K562 (cell line): Measurements from ENCODE around the gene KHSRP. TPM values are rescaled to one million over a fixed set of nuclear protein-coding genes. Genes with fewer than 3 reads are reported as not detected.

Experiments used
- BACH1 ChIP-seq: fragments of 200-800 bp; sonication (Bioruptor generic); IDR thresholded peaks from 2 replicates; pipeline ENCODE4 v1.6.1; 2016; ENCODE audit warnings: missing genetic modification characterization, missing compliant biosample characterization
- DPF2 ChIP-seq: fragments of 450-650 bp; IDR thresholded peaks from 2 replicates; pipeline ENCODE4 v1.6.1; 2016
- MBD1 ChIP-seq: fragments of 250-450 bp; sonication (Bioruptor Pico); IDR thresholded peaks from 2 replicates; pipeline ENCODE4 v1.8.0; 2022; ENCODE audit warnings: inconsistent platforms
- MITF ChIP-seq: IDR thresholded peaks from 2 replicates; pipeline ENCODE4 v1.6.1; 2014; ENCODE audit warnings: antibody characterized with exemption
- MLX ChIP-seq, 2 experiments: fragments of 450-650 bp in 1 of 2; sonication (generic) in 1 of 2; formaldehyde crosslinking; conservative IDR thresholded peaks; 2 replicates each; pipeline versions ENCODE4 v1.4.0 to v1.8.1; 2020 to 2022; ENCODE audit warnings: mild to moderate bottlenecking in 1 of 2, missing genetic modification reagents in 1 of 2
- NONO ChIP-seq, 2 experiments: fragments of 200-400 bp in 1 of 2; fragments of 450-650 bp in 1 of 2; formaldehyde crosslinking in 1 of 2; IDR thresholded peaks; 2 replicates each; pipeline ENCODE4 v1.6.1; 2017; ENCODE audit warnings: low read depth in 2 of 2, mild to moderate bottlenecking in 2 of 2, moderate library complexity in 2 of 2, low read length in 1 of 2
- NR3C1 ChIP-seq: sonication (generic); formaldehyde crosslinking; IDR thresholded peaks from 2 replicates; pipeline ENCODE4 v1.8.1; 2022; ENCODE audit warnings: missing genetic modification reagents
- PATZ1 ChIP-seq: fragments of 250-450 bp; sonication (Bioruptor Pico); IDR thresholded peaks from 2 replicates; pipeline ENCODE4 v1.5.0; 2020; ENCODE audit warnings: mild to moderate bottlenecking, borderline replicate concordance
- POLR3A ChIP-seq: IDR thresholded peaks from 2 replicates; pipeline ENCODE4 v1.6.1; 2011; ENCODE audit warnings: borderline replicate concordance, mild to moderate bottlenecking, moderate library complexity; ENCODE audit not compliant: insufficient read length, insufficient read depth; ENCODE audit errors: extremely low read depth
- PURB ChIP-seq: sonication (generic); formaldehyde crosslinking; IDR thresholded peaks from 2 replicates; pipeline ENCODE4 v1.9.0; 2021; ENCODE audit warnings: low read depth, mild to moderate bottlenecking, missing genetic modification reagents
- RNF219 ChIP-seq: fragments of 250-450 bp; sonication (Bioruptor Pico); IDR thresholded peaks from 2 replicates; pipeline ENCODE4 v1.5.0; 2022; ENCODE audit warnings: mild to moderate bottlenecking
- SMAD3 ChIP-seq: fragments of 450-650 bp; formaldehyde crosslinking; conservative IDR thresholded peaks from 2 replicates; pipeline ENCODE4 v1.4.0; 2020; ENCODE audit warnings: mild to moderate bottlenecking
- SMAD4 ChIP-seq: fragments of 250-450 bp; sonication (Bioruptor Pico); conservative IDR thresholded peaks from 2 replicates; pipeline ENCODE4 v1.8.0; 2021; ENCODE audit warnings: inconsistent platforms, mild to moderate bottlenecking, moderate library complexity
- SMC3 ChIP-seq: conservative IDR thresholded peaks from 2 replicates; pipeline ENCODE4 v1.6.1; 2011; ENCODE audit warnings: low read depth, low read length, improper control_type of control experiment; ENCODE audit not compliant: insufficient read depth
- ZBTB2 ChIP-seq: fragments of 450-650 bp; IDR thresholded peaks from 2 replicates; pipeline ENCODE4 v1.6.1; 2016; ENCODE audit warnings: antibody characterized with exemption
- ZNF316 ChIP-seq: fragments of 450-650 bp; IDR thresholded peaks from 2 replicates; pipeline ENCODE4 v1.6.1; 2016
- ZNF780A ChIP-seq: fragments of 250-450 bp; sonication (Bioruptor Pico); IDR thresholded peaks from 2 replicates; pipeline ENCODE4 v1.5.0; 2021; ENCODE audit warnings: mild to moderate bottlenecking
- polyA plus RNA-seq, 8 experiments: library from polyadenylated mRNA; depleted of rRNA in 4 of 8; stranded (reverse) in 5 of 8; unstranded in 3 of 8; fragments of >200 nt; fragmentation: Nextera tagmentation in 2 of 8; fragmentation: Illumina TruSeq in 1 of 8; extraction: Ambion mirVana in 2 of 8; extraction: Trizol in 1 of 8; gene quantifications; 2 replicates each; pipeline versions ENCODE4 v1.2.1 to v1.2.3, GENCODE V29; 2011 to 2014; ENCODE audit warnings: inconsistent platforms in 1 of 8, missing spikeins in 1 of 8
- total RNA-seq, 7 experiments: library from RNA; depleted of rRNA in 6 of 7; stranded (reverse); fragments of >200 nt in 6 of 7; fragmentation: Illumina TruSeq in 2 of 7; extraction: Trizol in 2 of 7; gene quantifications; 2 replicates each; pipeline versions ENCODE4 v1.2.1 to v1.2.3, GENCODE V29; 2011 to 2021; ENCODE audit warnings: low replicate concordance in 1 of 7

Gene KHSRP
- total and polyA plus RNA-seq, 9 of the 15 experiments (the other 6 are each of a cell fraction or from before 2014, with no cell fraction given) = 4.2 to 564 (median 139) TPM

GRCh38 chr19:6424939-6425731, 524 bp upstream of the KHSRP start (continued):
- TF ChIP-seq BACH1 = 0 out of 2 replicates have a peak, but pooled peaks have one; percentile 56
- TF ChIP-seq SMAD4 (CRISPR knock-in tag) = peak; percentile 97
- TF ChIP-seq POLR3A = no peak
- TF ChIP-seq RNF219 (CRISPR knock-in tag) = no peak
- TF ChIP-seq ZNF780A (CRISPR knock-in tag) = no peak
- no peak for TF ChIP-seq MBD1 (CRISPR knock-in tag)
- peak; percentile 96 for TF ChIP-seq NR3C1 (CRISPR knock-in tag)
- TF ChIP-seq ZBTB2 = no peak
- no peak for TF ChIP-seq ZNF316
- TF ChIP-seq PURB (CRISPR knock-in tag) = no peak
- TF ChIP-seq MITF = no peak; the same call in 1 of the 2 replicates
- peak; percentile 71; the same call in 1 of the 2 replicates for TF ChIP-seq SMAD3
- TF ChIP-seq MLX (CRISPR knock-in tag; conservative IDR thresholded peaks at IDR 0.05) = peak in 1 of 2 experiments; percentile 97; a peak in 2 of 4 replicates
- TF ChIP-seq SMC3 = no peak
- no peak for TF ChIP-seq DPF2
- TF ChIP-seq PATZ1 (CRISPR knock-in tag) = no peak
- TF ChIP-seq NONO (IDR thresholded peaks at IDR 0.05; ENCODE audit: low read depth in 2 of 2, low read length in 1 of 2) = no peak
